C4-2B (cell line): ENCODE measurements around the gene GRID1.

Source experiments
- H3K27ac ChIP-seq: fragments of 450-650 bp; 2 replicates; pipeline ENCODE4 v1.5.1; 2017
- ZFX ChIP-seq: fragments of 450-650 bp; IDR thresholded peaks from 2 replicates; pipeline ENCODE4 v1.6.1; 2017
- TF ChIP-seq, protein P1 (sequence below): fragments of 450-650 bp; conservative IDR thresholded peaks from 2 replicates; pipeline ENCODE4 v1.5.1; 2017; ENCODE audit warnings: mild to moderate bottlenecking

Gene GRID1

DNA sequence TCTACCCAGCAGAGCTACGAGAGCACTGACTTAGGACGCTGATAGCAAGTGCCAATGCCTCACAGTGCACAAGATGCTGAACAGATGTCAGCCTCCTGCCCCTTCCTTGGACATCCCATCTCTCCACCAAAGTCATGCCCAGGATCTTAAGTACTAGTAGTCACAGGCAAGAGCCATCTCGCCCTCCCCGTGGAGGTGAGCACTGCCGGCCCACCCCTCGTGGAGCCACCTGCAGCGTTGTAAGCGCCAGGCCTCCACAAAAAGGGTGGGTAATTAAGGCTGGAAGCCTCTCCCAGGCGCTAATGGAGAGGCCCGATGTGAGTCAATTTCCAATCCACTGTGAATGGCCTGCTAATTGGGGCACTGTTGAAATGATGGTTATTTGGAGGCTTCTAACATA is 156.2 kb downstream of the GRID1 start:
- TF ChIP-seq, protein P1, sequence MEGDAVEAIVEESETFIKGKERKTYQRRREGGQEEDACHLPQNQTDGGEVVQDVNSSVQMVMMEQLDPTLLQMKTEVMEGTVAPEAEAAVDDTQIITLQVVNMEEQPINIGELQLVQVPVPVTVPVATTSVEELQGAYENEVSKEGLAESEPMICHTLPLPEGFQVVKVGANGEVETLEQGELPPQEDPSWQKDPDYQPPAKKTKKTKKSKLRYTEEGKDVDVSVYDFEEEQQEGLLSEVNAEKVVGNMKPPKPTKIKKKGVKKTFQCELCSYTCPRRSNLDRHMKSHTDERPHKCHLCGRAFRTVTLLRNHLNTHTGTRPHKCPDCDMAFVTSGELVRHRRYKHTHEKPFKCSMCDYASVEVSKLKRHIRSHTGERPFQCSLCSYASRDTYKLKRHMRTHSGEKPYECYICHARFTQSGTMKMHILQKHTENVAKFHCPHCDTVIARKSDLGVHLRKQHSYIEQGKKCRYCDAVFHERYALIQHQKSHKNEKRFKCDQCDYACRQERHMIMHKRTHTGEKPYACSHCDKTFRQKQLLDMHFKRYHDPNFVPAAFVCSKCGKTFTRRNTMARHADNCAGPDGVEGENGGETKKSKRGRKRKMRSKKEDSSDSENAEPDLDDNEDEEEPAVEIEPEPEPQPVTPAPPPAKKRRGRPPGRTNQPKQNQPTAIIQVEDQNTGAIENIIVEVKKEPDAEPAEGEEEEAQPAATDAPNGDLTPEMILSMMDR, result no peak
- TF ChIP-seq ZFX, result no peak
- no peak overlapping the region for H3K27ac ChIP-seq

DNA sequence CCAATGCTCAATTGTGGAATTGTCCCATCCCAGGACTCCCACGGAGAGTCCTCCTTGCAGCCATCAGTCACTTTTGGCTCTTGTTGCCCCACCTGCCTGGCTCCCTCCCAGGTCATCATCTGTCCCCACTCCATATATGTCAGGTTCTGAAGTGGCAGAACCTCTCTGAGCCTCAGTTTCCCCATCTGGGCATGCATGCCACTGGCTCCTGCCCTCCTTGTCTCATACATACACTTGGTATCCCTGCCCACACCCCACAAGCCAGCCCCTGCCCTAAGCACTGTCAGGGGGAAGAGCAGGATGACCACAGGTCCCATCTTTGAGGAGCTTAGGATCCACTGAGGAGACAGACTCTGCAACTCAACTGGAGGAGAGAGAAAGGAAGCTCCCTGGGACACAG is 156.9 kb downstream of the GRID1 start:
- H3K27ac ChIP-seq, result no peak overlapping the region
- TF ChIP-seq, protein P1, result no peak
- no peak for TF ChIP-seq ZFX

DNA sequence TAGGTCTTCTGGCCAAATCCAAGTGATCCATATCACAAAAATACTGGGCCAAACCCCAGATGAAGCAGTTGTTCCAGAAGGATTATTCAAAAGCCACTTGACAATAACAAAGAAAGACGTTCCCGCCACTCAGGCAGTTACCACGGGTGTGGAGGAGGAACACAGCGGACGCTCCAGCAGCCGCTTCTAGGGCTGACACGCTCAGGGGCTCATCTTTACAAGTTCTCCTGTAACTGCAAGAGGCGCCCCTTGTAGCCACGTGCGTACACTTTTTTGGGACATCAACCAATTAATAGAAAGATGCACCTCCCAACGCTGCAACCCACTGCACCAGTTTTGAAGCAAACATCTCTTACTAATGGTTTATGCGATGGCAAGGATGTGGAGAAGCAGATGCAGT is 159.4 kb downstream of the GRID1 start:
- no peak overlapping the region for H3K27ac ChIP-seq
- TF ChIP-seq ZFX, result no peak
- TF ChIP-seq, protein P1, result no peak

DNA sequence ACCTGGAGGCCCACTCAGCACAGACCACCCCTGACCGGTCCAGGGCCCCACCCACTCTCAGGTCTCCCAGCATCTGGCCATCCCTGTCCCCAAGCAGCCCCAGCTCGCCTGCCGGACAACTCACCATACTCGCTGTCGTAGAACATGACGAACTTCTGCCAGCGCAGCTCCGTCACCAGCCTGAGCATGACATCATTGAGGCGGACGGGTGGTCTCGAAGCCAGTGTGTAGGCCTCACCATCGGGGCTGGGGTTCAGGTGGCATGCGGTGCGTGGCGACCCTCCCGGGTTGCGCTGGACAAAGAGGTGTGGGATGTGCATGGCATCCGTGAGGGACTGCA is 160.4 kb downstream of the GRID1 start:
- TF ChIP-seq ZFX, result no peak
- TF ChIP-seq, protein P1, result no peak
- H3K27ac ChIP-seq, result no peak overlapping the region

DNA sequence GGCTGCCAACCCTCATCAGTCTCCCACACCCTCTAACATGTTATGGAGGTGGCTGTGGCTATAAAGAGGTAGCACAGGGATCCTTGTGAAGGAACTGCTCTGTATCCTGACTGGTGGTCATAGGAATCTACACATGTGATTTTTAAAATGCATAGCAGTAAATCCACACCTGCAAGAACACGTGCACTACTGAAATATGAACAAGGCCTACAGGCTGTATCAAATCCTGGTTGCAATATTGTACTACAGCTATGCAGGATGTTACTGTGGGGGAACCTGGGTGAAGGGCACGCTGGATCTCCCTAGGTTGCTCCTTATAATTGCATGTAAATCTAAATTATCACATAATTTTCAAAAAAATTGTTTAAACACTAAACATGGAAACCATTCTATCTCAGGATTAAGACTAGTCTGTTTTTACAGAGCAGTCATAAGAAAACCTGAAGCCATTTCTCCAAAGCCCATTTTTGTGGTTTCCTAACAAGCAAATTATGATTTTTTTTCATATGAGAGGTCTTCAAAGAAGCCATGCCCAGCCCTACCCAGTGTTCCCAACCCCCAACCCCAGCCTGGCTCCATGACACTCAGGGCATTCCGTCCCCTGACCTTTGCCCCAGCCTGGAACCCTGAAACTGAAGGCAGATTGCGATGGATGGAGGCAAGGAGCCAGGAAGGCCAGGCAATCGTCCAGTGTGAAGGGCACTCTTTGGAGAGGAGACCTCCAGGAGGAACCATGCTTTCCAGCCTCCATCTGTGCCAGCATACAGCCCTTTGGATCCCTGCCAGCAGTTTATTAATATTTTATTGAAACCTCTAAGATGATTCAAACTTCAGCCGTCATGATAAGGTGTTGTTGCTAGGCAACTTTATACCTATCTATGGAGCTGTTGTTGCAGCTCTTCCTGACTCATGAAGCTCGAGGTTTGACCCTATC is 161.0 kb downstream of the GRID1 start:
- no peak overlapping the region for H3K27ac ChIP-seq
- TF ChIP-seq ZFX, result no peak
- TF ChIP-seq, protein P1, result no peak

DNA sequence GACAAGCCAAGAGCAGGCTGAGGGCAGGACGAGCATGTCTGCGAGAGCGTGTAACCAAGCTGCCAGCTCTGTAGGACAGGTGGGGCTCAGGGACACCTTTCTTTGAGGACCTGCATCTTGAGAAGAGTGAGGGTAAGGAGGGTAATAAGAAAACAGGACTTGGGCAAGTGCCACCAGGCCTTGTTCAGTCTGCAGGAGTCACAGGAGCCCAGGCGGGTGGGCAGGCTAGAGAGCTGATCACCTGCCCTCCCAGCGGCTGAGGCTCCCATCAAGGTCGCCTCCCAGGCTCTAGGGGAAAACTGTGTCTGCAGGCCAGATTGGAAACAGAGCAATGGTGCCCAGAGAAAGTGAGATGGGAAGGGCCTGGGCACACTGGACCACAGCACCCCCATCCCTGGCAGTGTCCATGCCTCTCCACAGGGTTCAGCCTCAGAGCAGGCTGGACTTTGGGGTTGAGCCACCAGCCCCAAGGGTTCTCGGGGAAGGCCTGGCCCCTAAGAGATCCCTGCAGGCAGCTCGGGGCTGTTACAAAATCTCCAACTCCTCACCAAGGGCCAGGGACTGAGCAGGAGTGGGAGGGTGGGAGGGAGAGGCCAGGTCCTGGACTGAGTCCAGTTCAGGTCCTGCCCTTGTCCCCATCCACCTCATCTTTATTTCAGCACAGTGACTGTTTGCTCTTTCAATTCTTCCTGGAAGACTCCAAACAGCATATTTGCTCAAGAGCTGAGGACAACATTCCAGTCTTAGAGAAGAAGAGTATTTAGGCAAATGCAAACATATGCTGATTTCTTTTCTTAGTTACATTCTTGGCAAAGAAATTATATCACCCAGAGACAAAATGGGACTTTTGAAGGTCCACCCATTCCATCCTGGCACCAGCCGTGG is 161.9 kb downstream of the GRID1 start:
- no peak for TF ChIP-seq ZFX
- TF ChIP-seq, protein P1, result no peak
- H3K27ac ChIP-seq, result no peak overlapping the region
